Measurements from ENCODE around the gene PLGRKT. TPM values are rescaled to one million over a fixed set of nuclear protein-coding genes. Genes with fewer than 3 reads are reported as not detected.

The PLGRKT gene
- total and polyA plus RNA-seq, 5 experiments from 2014 or later, result 19.0 to 60.3 (median 45.2) TPM

DNA sequence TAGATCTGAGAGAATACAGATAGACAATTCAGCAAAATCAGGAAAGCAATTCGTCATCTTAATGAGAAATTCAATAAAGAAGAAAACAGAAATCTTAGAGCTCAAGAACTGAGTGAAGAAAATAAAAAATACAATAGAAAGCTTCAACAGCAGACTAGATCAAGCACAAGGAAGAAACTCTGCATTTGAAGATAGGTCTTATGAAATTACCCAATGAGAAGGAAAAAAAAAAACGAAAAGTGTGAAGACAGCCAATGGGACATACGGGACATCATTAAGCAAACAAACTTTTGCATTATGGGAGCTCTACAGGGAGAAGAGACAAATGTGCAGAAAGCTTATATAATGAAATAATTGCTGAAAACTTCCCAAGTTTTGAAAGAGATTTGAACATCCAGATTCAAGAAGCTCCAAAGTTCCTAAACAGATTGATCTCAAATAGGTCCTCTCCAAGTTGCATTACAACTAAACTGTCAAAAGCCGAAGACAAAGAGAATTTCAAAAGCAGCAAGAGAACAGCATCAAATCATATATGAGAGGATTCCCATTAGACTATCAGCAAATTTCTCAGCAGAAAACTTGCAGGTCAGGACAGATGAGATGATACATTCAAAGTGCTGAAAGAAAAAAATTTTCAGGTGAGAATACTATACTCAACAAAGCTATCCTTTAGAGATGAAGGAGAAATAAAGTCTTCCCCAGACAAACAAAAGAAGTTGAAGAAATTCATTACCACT lies 122.4 kb downstream of the PLGRKT start:
- POLR2A ChIA-PET, result interaction anchor here (0.7 kb wide), 1 partner anchor 12 kb away, joined by 3 read pairs; no protein-coding TSS in a partner anchor
- H3K9me3 Mint-ChIP-seq, result peaks cover 0 to 28% (median 13%) of the 10 kb centered on the region in 9 donors
- ATAC-seq, result no peak
- H3K36me3 Mint-ChIP-seq, result peaks cover 13 to 32% (median 18%) of the 10 kb centered on the region in 3 donors
- H3K4me1 Mint-ChIP-seq, result peaks cover 0 to 6% (median 3%) of the 10 kb centered on the region in 4 donors
- no peaks in the 10 kb centered on the region for H3K27me3 Mint-ChIP-seq
- no peak overlapping the region for H3K4me3 Mint-ChIP-seq
- DNase-seq, result no peak
- peak overlapping the region in 4 of 10 donors; percentile 27 to 59 (median 39) for H3K27ac Mint-ChIP-seq

DNA sequence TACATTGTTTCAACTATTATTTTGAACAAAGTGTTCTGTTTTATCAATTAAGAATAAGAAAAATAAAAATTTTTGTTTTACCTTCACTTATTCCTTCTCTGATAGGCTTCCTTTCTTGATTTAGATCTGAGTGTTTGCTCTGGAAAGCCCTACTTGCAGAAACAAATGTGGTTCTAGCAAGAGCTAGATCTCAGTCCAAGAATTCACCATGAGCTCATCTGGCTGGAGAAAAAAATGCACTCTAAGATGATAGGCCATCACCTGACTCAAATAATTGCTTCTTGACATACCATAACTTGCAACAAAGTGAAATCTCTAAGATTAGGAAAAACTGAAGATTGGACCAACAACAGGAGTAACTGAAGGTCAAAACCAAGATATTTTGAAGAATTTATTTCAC lies 126.9 kb downstream of the PLGRKT start:
- Mint-ChIP-seq H3K9me3 (peaks cover 0 to 17% (median 13%) of the 10 kb centered on the region in 9 donors), H3K4me3 (no peak overlapping the region), H3K36me3 (peaks cover 8 to 20% (median 13%) of the 10 kb centered on the region in 3 donors), H3K27ac (no peak overlapping the region), H3K4me1 (peaks cover 8 to 26% (median 12%) of the 10 kb centered on the region in 4 donors), H3K27me3 (no peaks in the 10 kb centered on the region)
- ATAC-seq, result no peak
- DNase-seq, result no peak
- POLR2A ChIA-PET, result no interaction called here

Other genes with a start within 250 kb of the PLGRKT start
- not detected for gene INSL4, start 206.5 kb downstream of the PLGRKT start, total RNA-seq
- gene INSL4, start 206.5 kb downstream of the PLGRKT start, polyA plus RNA-seq, result not detected
- gene RLN2, start 133.2 kb downstream of the PLGRKT start, total RNA-seq, result 1 to 10 TPM; 3.7 TPM
- 10 to 100 TPM in 1 of 3 donors, 1 to 10 TPM in 2; 7.7 to 12.7 (median 9.4) TPM for gene RLN2, start 133.2 kb downstream of the PLGRKT start, polyA plus RNA-seq
- gene RLN1, start 98.0 kb downstream of the PLGRKT start, total RNA-seq, result 1 to 10 TPM; 5.1 TPM
- 1 to 10 TPM; 1.2 to 3.4 (median 1.4) TPM for gene RLN1, start 98.0 kb downstream of the PLGRKT start, polyA plus RNA-seq
- 1 to 10 TPM; 3.9 to 4.7 TPM for gene CD274, start 12.6 kb upstream of the PLGRKT start, total RNA-seq
- 1 to 10 TPM; 1.1 to 3.9 (median 1.6) TPM for gene CD274, start 12.6 kb upstream of the PLGRKT start, polyA plus RNA-seq
- not detected for gene PDCD1LG2, start 72.6 kb upstream of the PLGRKT start, total RNA-seq
- gene PDCD1LG2, start 72.6 kb upstream of the PLGRKT start, polyA plus RNA-seq, result not detected
- gene RIC1, start 191.2 kb upstream of the PLGRKT start, total RNA-seq, result 10 to 100 TPM; 30.1 to 30.6 TPM
- 1 to 10 TPM; 5.4 to 8.3 (median 6.2) TPM for gene RIC1, start 191.2 kb upstream of the PLGRKT start, polyA plus RNA-seq

Data from naive thymus-derived CD8-positive, alpha-beta T cell (primary cell).